IPS DF 19.7 (cell line): Measurements from ENCODE around the gene ZNF777.
"Not testable (repeated sequence)": the region's sequence is repeated elsewhere in the genome, so short reads cannot be mapped to it uniquely, and the experiment has no call there.

Experiments
- DNase-seq: peaks from one replicate; pipeline ENCODE4 v3.0.0-alpha.2; 2013; ENCODE audit warnings: low read depth, low spot score

Gene ZNF777

DNA sequence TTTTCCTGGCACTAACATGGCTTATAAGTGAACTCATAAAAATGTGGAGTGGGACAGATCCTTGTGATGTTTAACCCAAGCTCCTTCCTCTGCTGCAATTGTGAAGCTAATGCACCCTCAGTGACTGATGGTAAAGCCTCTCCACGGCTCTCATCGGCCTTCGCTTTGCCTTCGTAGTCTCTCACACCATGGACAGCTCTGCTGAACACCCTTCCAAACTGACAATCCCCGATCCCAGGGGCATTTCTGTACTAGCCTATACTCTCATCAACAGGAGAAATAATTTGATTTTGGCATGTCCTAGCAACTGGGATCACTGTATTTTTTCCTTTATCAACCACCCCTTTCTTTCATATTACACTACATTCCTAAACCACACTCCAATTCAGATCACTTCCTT is 6.1 kb downstream of the ZNF777 start:
- DNase-seq = no peak

DNA sequence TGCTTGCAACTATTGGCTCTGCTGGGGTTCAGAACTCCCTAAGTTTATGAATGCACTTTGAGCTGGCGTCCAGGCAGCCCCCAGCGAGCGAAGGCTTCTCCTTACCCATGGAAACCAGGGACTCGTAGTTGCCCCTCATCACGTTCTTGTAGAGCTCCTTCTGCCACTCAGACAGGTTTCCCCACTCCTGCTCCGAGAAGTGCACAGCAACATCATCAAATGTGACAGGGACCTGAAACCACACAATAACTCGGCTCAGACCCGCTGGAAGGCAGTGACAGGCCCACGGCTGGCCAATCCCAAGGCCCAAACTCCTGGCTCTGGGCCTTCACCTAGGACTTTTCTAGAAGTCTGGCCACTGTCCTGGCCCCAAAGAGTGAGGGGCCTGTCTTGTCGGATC is 6.9 kb downstream of the ZNF777 start:
- no peak for DNase-seq

DNA sequence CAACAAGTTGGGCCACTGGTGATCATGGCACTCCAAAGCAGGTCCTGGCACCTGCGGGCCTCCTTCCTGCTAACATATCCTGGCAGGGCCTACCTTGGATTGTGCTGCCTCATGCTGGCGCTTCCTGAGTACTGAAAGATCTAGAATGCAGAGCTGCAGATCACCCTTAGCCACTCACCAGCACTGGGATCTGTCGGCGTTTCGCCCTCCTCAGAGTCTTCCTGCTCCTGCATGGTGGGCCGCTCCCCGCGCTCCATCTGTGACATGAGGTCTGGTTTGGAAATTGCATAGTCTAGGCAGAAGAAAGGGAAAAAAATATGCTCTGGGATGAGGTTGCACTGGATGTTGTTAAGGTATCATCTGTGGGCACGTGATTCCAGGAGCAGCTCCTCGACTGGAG is 10.0 kb downstream of the ZNF777 start:
- no peak for DNase-seq

DNA sequence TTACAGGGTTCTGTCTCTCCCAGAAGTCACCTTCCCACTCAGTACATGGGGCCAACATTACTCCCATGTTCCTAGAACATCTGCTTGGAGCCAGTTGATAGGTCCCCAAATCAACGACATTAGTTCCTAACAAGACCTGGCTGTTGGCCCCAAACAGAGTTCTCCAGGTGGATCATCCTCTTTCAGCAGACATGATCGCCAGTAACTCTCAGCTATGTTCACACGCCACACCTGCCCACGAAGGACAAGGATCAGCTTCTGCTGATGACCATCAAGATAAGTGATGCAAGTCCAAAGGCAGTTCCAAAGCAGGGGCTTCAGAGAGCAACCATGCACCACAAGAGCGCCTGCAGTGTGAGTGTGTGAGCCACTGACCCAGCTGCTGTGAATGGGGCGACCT is 11.0 kb downstream of the ZNF777 start:
- no peak for DNase-seq

DNA sequence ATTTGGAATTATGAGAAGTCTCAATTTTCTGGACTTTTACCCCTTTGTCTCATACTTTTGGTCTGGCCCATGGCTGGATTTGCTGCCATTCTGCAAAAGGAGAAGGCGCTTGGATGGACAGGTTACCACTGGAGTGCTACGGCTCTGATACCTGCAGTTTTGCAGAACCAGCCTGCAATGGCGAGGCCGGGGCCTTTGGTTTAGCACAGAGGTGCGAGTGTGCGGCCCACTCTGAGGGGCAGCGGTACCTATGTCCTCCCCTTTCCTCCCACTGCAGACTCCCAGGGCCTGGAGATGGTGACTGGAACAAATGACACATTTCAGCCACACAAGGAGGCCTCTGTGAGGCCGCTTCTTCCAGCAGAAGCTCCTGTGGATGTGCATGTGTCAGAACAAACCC is 11.9 kb downstream of the ZNF777 start:
- no peak for DNase-seq

DNA sequence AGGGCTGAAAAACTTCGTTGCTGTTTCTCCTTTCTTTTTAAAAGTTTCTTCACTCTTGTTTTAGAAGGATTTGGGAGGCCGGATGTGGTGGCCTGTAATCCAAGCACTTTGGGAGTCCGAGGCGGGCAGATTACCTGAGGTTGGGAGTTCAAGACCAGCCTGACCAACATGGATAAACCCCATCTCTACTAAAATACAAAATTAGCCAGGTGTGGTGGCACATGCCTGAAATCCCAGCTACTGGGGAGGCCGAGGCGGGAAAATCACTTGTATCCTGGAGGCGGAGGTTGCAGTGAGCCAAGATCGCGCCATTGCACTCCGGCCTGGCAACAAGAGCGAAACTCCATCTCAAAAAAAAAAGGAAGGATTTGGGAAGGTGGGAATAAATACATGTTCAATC is 14.8 kb downstream of the ZNF777 start:
- DNase-seq = not testable (repeated sequence)

DNA sequence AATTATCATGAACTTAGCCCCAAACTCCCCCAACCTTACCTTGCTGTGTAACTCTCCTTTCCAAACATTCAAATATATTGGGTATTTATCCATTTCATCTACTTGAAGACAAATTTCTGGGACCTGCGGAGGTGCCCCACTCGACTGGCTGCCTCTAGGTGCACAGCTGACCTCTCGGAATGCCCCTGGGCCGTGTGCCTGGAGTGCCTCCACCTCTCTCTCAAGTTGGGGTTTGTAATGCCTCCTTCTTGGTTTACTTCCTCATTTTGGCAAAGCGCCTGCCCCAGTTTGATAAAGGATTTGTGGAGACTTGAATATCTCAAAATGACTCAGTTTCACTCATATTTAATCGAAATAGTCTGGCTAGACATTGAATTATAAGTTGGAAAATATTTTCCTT is 16.6 kb downstream of the ZNF777 start:
- DNase-seq = no peak

DNA sequence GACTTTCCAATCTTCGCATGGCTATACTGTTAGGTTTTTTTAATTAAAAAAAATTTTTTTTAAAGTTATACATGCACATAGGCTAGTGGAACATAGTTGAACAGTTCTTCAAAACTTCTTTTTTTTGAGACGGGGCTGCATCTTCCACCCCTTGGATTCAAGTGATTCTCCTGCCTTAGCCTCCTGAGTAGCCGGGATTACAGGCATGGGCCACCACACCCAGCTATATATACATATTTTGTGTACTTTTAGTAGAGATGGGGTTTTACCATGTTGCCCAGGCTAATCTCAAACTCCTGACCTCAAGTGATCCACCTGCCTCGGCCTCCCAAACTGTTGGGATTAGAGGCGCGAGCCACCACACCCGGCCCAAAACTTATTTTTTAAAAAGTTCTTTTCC is 17.3 kb downstream of the ZNF777 start:
- DNase-seq = no peak

DNA sequence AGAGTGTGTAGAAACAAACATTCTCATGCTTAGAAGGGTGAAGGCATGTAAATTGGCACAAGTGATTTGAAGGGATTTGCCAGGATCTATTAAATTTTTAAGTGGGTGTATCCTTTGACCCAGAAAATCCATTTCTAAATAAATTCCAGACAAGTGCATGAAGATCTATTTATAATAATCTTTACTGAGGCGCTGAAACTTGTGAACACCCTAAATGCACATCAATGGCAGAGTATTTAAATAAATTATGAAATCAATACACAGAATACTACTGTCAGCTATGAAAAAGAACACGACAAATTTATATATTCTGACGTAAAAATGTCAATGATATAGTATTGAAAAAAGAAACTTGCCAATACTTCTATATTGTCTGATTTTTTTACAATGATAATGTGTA is 17.9 kb downstream of the ZNF777 start:
- DNase-seq = no peak

DNA sequence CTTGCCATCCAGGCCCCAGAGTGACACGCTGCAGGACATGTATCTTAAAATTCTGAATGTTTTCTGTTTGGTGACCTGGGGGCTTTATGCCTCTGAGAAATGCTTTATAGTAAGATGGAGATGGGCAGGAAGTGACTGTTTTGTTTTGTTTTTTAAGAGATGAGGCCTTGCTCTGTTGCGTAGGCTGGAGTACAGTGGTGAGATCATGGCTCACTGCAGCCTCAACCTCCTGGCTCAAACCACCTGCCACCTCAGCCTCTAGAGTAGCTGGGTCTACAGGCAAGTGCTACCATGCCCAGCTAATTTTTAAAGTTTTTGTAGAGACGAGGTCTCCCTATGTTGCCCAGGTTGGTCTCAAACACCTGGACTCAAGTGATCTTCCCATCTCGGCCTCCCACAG is 20.6 kb downstream of the ZNF777 start:
- no peak for DNase-seq

DNA sequence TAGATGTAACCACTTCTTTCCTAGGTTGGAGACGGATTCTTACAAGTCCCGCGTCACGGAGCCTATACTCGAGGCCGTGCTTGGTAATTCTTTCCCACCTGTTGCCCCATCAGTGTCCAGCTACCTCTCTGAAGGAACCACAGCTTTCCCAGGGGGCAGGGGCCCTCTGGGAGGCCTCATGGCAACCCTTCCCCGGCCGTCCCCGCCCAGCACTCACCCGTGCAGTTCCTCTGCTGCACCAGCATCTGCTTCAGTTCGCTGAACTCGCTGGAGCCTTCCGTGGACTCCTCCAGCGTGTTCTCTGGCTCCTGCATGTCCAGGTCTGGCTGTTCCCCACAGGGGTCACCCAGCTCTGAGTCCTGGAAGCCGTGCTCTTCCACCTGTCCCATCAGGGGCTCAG is 24.5 kb downstream of the ZNF777 start:
- no peak for DNase-seq

DNA sequence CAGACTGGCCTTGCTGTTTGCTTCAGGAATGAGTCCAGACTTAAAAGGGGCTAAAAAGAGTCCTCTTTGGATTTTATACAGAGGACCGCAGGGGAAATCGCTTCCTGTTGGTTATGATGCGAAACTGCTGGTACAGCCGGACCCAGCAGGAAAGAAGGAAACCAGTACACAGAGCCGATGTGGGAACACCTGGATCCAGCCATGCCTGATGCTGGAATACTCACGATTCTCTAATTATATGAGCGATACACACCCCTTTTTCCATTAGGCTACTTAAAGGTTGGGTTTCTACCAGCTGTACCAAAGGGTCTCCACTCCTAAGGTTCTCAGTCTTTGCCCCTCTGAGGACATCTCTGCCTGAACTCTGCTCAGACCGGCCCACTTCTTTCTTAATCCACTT is 27.7 kb downstream of the ZNF777 start:
- no peak for DNase-seq

DNA sequence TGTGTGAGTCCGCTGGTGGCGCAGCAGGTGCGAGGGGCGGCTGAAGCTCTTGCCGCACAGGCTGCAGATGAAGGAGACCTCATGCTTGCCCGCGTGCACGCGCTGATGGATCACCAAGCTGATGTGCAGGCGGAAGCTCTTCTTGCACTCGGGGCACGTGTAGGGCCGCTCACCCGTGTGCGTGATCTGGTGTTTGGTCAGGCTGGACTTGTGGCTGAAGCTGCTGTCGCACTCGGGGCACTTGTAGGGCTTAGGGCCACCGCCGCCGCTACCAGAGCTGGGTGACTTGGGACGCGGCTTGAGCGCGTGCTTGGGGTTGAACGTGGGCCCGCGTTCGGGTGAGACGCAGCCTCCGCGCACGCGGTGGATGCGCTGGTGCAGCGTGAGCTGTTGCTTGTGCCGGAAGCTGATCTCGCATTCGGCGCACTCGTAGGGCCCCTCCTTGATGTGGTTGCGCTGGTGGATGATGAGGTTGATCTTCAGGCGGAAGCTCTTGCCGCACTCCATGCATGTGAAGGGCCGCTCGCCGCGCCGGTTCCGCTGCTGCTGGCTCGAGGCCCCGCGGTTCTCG is 28.7 kb downstream of the ZNF777 start:
- DNase-seq = no peak

DNA sequence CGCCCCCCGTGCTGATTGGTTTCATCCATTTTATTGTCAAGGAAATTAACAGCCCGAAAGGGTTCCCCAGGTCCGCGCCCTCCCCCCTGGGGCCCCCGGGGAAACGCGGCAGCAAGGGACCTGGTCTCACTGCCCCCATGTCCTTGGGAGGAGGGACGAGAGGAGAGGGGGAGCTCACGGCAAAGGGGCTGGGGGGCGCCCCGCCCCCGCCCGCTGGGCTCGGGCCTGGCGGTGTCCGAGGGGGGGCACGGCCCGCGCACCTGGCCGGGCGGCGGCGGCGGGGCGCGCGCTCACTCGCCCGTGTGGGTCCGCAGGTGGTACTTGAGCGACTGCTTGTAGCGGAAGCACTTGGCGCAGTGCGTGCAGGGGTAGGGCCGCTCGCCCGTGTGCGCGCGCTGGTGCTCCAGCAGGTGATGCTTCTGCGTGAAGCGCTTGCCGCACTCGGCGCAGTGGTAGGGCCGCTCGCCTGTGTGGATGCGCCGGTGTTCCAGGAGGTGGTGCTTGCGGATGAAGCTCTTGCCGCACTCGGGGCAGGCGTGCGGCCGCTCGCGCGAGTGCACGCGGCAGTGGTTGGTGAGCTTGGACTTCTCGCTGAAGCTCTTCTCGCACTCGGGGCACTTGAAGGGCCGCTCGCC is 29.3 kb downstream of the ZNF777 start:
- no peak for DNase-seq

DNA sequence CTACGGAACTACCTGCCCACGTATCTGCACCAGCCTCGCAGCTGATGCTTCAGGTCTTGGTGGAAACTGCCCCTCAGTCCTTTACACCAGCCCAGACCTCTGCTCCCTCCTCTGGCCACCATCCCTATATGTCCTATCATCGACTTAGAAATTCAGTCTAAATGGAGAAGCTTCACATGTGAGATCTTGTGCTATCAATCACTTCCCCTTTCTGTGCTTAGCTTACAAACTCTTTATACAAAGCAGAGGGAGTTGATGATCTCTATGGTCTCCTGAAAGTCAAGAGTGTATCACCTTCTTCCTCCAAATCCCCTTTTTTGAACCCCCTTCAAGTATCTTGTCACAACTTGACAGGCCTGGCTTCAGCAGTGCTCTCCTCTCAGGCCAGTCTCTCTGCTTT is 30.7 kb downstream of the ZNF777 start:
- DNase-seq = no peak

DNA sequence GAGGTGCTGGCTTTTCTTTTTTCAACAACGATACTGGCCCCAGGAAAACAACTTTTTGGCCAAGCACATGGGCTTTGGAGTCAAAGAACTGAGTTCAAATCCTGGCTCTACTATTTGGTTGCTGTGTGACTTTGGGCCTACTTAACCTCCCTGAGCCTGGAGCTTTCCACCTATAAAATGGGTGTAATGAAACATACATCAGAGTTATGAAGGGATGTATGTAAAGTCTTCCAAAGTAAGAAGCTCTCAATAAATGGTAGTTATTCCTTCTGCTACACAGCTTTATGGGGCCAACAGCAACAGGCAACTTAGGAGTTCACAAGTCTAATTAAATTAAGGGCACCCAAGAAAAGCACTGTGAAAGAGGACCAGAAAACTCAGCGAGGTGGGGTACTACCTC is 33.0 kb downstream of the ZNF777 start:
- no peak for DNase-seq

DNA sequence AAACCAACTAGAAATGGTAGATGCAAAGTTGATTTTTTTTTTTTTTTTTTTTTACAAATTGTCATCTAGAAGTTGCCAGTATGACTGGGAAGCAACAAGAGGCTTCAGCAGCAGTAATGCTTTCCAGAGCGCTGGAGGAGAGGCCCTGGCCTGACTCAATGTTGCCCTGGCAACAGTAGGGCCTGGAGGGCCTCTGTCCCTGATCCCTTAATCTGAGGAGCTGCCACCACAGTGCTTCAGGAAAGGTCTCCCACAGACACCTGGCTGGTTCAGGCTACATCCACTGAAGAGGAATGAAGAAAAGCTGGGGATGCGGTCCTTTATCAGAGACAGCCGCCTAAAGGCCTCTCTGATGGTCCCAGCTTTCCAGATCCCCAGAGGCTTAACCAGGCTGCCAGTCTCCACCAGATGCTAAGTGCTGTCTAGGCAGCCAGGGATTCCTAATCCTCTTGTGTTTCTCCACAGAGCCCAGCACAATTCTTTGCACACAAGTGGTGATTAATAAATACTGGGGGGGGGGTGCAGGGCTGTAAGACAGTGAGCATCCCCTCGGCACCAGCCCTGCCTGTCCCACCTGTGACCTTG is 33.7 kb downstream of the ZNF777 start:
- no peak for DNase-seq

DNA sequence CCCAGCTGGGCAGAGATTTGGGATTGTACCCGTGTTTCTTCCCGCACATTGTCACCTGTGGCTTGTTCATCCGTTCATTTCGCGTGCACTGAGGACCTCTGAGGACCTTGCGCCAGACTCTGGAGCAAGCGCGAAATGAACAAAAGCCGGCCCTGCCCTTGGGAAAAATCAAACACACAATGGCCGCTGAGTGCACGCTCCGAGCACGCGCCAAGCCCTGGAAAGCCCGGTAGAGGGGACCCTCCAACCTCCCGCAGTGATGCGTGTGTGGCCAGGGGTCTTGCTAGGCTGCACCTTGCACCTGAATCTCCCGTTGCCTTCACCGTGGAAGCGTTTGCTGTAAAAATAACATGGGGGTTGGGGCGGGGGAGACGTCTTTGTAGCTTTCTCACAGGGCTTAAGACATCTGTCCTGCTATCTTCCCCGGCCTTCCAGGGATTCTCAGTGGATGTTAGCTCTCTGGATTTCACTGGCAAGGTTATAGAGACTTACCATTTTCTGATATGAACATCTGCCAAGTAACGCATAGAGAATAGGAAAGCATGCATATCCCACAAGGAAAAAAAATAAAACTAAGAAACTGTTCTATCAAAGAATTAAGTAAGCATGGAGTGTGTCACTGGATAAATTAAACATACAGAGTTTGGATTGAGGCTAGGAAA is 37.3 kb downstream of the ZNF777 start:
- DNase-seq = no peak

DNA sequence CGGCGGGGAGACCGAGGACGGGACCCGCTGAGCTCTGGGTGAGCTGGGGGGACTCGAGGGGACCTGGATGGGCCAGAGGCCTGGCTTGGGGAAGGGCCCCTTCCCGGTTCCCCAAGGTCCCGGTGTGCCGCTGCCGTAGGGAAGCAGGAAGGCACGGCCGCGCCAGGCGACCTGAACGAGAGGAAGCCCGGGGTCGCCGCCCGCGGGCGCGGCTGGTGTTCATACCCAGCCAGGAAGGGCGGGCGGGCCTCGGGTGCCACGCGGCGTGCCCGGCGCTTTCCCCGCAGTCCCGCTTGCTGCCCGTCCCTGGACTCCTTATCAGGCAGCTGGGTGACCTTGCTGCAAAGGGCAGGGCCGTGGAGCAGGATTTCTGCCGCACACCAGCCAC is 38.0 kb downstream of the ZNF777 start:
- DNase-seq = no peak

DNA sequence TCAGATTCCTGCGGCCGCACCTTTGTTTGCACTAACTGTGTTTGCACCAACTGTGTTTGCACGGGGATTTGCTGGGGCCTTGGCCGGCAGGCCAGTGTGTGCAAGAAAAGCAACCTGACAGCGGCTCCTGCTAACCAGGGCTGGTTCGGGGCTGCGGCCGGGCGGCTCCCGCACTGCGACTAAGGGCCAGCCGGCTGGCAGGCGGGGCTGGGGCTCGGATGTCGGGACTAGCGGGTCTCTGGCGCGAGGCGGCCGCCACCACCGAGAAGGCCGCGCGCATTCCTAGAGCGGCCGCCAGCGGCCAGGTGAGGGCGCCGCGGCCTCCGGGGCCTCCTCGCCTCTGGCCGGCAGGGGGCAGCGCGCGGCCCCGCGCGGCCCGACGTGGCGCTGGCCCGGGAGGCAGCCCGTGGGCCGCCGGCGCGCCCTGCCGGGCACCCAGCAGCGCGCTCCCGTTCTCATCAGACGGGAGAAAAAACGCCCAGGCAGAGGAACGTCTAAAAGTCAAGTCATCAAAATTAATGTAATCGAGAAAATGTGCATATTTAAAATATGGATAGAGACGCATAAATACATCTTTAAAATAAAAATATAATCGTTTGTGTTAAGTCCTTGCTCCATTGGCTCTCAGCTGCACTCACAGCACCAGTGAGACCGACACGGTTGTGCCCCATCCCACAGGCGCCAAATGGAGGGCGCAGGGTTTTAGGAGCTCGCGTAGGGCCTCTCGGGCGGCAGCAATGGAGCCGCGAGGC is 38.5 kb downstream of the ZNF777 start:
- DNase-seq = no peak

DNA sequence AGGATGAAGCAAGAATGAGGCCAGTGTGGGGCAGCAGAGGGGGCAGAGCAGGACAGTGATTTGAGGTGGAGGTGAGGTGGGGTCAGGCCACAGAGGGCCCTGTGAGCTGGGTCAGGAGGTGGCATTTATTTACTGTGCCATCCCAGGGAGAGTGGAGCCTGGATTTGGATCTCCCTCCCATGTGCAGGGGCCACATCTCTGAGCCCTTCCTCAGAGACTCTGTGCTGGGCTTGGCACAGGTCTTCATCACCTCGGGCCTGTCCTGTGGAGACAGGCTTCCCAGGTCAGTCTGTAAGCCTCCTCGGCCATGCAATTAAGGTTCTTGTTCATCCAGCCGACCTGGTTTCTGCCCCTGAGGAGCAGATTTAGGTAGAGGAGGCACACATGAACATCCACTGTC is 40.9 kb downstream of the ZNF777 start:
- DNase-seq = no peak

DNA sequence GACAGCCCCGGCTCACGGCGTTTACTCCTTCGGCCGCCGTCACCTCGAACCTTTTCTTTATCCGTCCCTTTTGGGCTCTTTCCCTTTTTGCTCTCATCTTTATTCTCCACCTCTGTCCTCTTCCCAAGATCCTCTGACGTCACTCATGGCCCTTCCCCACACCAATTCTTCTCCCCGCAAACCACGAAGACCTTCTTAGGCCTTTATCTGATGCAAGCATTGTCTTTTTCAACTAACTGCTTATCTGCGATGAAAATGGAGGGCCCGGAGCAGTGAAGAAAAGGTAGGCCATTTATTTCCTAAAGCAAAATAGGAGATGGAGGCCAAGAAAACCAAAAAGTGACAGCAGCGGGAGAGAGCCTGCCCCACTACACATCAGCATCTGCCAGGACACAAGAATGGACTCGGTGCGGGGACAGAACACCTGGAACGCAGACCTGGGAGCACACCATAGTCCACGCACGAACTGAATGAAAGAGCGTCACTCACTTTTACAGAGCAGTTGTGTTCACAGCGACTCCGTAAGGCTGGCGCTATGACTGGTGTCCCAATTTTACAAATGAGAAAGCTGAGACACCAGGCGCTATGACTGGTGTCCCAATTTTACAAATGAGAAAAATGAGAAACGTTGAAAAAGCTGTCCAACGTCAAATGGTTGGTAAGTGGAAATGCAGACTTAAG is 45.3 kb downstream of the ZNF777 start:
- no peak for DNase-seq
